Coronary artery (tissue), 2 donors: ENCODE results near the gene CD247.

Experiments used
- DNase-seq: peaks from one replicate; pipeline ENCODE4 v3.0.0-alpha.2; 2017; ENCODE audit warnings: low spot score
- H3K27ac ChIP-seq, 2 donors: fragments of 200-600 bp; sonication (generic); one replicate each; pipeline ENCODE4 v1.5.1; 2016 to 2019
- H3K4me3 ChIP-seq: fragments of 200-600 bp; sonication (generic); 2 replicates; pipeline ENCODE4 v1.5.1; 2016; ENCODE audit warnings: mild to moderate bottlenecking, moderate library complexity
- CTCF ChIP-seq: fragments of 200-600 bp; sonication (generic); IDR thresholded peaks from one replicate; pipeline ENCODE4 v1.5.1; 2019; ENCODE audit warnings: antibody characterized with exemption

Gene CD247

GRCh38 chr1:167488786-167489185 lies 29.5 kb downstream of the CD247 start:
- no peak for DNase-seq
- TF ChIP-seq CTCF = no peak
- no peak overlapping the region for H3K4me3 ChIP-seq
- H3K27ac ChIP-seq = no peak overlapping the region

GRCh38 chr1:167487614-167488013 lies 30.7 kb downstream of the CD247 start:
- TF ChIP-seq CTCF = no peak
- no peak overlapping the region for H3K27ac ChIP-seq
- DNase-seq = no peak

GRCh38 chr1:167486090-167486824 lies 32.1 kb downstream of the CD247 start:
- DNase-seq = no peak
- no peak for TF ChIP-seq CTCF
- no peak overlapping the region for H3K4me3 ChIP-seq
- no peak overlapping the region for H3K27ac ChIP-seq

More at GRCh38 chr1:167487614-167488013, 30.7 kb downstream of the CD247 start:
- no peak overlapping the region for H3K4me3 ChIP-seq

GRCh38 chr1:167484726-167485502 lies 33.4 kb downstream of the CD247 start:
- DNase-seq = no peak
- no peak overlapping the region for H3K4me3 ChIP-seq
- no peak for TF ChIP-seq CTCF
- no peak overlapping the region for H3K27ac ChIP-seq

GRCh38 chr1:167483790-167484189 lies 34.5 kb downstream of the CD247 start:
- no peak for DNase-seq
- no peak overlapping the region for H3K4me3 ChIP-seq
- TF ChIP-seq CTCF = no peak
- no peak overlapping the region for H3K27ac ChIP-seq

GRCh38 chr1:167482184-167482583 lies 36.1 kb downstream of the CD247 start:
- no peak for DNase-seq
- TF ChIP-seq CTCF = no peak
- H3K4me3 ChIP-seq = no peak overlapping the region
- H3K27ac ChIP-seq = no peak overlapping the region
